Measurements from ENCODE around the gene SOCS7.

The SOCS7 gene, protein sequence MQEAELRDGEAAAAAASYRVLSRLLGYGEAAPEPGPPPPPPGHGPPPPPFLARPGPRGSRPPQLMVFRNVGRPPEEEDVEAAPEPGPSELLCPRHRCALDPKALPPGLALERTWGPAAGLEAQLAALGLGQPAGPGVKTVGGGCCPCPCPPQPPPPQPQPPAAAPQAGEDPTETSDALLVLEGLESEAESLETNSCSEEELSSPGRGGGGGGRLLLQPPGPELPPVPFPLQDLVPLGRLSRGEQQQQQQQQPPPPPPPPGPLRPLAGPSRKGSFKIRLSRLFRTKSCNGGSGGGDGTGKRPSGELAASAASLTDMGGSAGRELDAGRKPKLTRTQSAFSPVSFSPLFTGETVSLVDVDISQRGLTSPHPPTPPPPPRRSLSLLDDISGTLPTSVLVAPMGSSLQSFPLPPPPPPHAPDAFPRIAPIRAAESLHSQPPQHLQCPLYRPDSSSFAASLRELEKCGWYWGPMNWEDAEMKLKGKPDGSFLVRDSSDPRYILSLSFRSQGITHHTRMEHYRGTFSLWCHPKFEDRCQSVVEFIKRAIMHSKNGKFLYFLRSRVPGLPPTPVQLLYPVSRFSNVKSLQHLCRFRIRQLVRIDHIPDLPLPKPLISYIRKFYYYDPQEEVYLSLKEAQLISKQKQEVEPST

DNA sequence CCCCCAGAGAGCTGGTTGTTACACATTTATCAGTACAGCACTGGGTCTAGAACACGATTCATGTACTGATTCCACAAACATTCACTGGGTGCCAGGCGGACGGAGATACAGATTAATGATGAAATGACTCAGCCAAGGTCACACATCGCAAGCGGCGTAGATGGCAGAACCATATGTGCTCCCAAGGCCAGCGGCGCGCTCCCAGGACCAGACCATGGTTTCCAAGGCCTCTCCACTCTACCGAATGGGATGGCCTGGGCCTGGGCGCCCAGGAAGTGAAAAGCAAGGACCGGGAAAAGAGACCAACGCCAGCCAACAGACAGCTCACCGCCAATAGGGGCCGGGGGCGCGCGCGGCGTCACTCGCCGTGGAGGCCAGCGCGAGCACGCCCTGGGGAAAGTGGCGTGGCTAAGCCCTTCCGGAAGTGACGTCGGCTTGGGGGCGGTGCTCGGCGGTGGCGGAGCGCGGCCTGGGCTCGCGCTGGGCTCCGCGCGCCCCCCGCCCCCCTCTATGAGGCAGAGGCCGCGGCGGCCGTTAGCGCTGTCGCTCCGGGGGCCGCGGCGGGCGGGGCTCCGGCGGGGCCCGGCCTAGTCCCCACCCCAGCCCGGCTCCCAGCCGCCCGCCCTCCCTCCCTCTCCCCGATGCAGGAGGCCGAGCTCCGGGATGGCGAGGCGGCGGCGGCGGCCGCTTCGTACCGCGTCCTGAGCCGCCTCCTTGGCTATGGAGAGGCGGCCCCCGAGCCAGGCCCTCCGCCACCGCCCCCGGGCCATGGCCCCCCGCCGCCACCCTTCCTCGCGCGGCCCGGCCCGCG lies at the start of gene SOCS7:
TSS of gene SOCS7 (plus strand) at position 433 of the 811 bp plus-strand sequence. CDS start at position 642, 209 bp downstream.
- peak; percentile 88 to 89 for DNase-seq (ENCODE audit: low read depth in 1 of 2, low spot score in 1 of 2)

DNA sequence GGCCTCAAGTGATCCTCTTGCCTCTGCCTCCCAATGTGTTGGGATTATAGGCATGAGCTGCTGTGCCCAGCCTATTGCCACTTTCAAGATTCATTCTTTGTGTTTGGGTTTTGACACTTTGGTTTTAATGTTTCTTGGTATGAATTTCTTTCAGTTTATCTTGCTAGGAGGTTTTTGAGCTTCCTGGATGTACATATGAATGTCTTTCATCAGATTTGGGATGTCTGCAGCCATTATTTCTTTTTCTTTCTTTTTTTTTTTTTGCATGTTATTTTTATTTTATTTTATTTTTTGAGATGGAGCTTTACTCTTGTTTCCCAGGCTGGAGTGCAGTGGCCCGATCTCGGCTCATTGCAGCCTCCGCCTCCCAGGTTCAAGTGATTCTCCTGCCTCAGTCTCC lies 36.1 kb upstream of the SOCS7 start:
- DNase-seq (ENCODE audit: low read depth in 1 of 2, low spot score in 1 of 2), result no peak

DNA sequence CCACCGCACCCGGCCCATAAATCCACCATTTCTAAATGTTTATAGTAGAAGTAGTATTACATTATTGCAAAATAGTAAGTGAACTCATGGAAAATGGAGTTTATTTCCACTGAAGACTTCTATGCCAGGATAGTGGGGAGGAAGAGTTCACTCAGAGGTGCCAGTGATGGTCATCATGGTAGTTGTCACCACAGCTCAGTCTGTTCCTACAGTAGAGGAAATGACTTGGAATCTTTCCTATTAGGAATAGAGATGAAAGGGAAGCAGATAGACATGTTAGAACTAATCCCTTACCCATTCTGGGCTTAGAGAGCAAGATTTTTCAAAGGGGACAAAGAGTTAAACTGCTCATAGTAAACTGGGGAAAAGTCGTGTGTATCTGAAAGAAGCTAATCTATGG lies 34.6 kb upstream of the SOCS7 start:
- DNase-seq (ENCODE audit: low read depth in 1 of 2, low spot score in 1 of 2), result no peak

GRCh38 chr17:38320482-38320881 lies 31.2 kb upstream of the SOCS7 start:
- no peak for DNase-seq (ENCODE audit: low read depth in 1 of 2, low spot score in 1 of 2)

DNA sequence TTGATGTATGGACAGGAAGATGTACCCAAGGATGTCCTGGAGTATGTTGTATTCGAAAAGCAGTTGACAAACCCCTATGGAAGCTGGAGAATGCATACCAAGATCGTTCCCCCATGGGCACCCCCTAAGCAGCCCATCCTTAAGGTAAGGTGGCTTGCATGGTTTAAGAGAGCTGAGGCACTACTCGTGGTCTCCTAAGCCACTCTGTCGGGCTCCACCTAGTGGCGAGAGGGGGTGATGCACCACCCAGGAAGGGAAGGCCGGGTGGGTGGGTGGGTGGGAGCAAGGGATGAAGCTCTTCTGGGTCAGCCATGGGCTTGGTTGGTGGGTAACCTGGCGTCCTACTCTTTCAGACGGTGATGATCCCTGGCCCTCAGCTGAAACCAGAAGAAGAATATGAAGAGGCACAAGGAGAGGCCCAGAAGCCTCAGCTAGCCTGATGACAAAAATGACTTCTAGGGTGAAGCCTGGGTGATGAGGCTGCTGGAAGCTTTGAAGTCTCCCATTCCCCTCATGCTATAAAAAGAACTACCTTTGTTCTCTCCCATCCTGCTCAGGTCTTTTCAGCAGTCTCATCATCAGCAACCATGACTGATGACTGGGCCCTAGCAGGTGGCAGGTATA lies 29.4 kb upstream of the SOCS7 start:
- peak; percentile 48 to 57 for DNase-seq (ENCODE audit: low read depth in 1 of 2, low spot score in 1 of 2)

DNA sequence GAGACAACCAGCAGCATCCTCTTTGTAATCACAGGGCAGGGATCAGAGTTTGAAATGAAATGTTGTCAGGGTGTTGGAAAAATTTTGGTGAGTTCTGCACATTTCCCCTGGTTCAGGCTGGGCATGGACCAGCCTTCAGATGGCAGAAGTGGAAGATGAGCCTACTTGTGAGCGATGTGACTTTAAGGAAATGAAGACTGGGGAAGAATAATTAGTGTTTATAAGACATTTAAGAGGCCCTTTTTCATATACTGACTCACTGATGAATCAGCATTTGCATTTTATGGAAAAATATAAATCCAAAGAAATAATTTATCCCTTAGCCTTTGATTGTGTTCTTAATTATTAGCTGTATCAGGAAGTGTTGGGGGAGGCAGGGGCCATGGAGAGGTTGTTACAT lies 28.7 kb upstream of the SOCS7 start:
- DNase-seq (ENCODE audit: low read depth in 1 of 2, low spot score in 1 of 2), result no peak

DNA sequence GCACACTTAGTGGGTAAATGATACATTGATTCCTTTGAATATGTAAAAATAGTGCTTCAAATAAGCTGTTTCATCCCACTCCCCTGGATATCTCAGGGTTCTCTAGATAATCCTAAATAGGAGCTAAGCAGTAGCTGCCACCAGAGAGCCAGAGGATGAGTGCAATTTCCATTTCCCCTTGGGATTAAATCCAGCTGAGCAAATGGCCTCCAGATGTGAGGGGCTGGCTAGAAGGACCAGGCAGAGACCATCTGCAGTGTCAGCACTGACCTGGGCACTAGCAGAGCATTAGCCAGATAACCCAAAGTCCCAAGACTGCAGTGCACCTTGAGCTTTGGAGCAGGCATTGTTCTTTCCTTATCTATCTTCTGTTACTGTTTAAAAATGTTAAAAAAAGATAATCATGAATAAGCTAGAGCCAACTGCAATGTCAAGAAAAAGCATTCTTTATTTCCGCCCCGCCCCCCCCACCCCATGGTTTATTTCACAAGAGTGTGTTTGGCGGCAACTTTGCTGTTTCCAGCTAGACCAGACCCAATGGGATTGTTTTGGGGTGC lies 27.4 kb upstream of the SOCS7 start:
- no peak for DNase-seq (ENCODE audit: low read depth in 1 of 2, low spot score in 1 of 2)

DNA sequence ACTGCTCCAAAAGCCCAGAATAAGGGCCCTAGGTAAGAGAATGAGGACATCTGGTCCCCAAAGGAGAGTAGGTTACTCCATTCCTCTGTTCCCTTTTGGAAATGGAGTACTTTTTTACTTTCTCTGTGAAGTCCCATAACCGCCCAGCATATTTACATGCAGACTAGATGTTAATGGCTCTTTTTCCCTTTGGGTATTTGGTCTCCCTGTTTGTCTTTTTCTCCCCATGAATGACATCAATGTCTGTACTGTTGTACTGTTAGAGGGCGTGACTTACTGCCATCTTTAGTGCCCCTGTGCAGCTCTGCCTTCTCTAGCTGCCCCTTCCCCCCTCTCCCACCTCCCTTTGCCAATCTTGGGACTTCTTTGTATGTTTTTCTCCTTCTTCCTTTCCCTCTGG lies 26.9 kb upstream of the SOCS7 start:
- DNase-seq (ENCODE audit: low read depth in 1 of 2, low spot score in 1 of 2), result no peak

DNA sequence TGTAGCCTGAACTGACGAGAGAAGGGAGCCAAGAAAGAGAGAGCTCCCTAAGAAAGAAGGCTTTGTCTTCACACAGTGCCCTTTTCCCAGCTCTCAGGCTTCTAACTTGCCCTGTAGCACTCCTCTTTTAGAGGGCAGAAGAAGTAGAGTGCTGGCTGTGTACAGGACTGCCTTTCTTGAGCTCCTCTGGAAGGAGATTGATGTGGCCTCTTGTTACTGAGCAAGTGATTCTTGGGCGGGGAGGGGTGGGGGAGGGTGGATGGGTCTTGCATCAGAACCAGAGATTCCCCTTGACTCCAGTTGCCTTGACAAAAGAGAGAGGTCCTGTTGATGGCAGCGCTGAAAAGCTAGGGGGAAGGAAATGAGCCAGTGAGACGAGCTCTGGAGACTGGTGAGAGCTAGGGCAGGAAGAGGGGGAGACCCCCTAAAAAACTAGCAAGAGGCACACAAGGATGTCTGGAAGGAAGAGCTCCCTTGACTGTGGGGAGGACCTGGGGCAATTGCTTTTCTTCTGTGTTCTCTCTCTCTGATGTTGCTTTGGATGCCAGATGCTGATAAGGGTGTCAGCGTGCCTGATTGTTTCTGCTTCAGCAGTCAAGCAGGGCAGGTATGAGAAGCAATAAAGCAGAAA lies 26.3 kb upstream of the SOCS7 start:
- DNase-seq (ENCODE audit: low read depth in 1 of 2, low spot score in 1 of 2), result no peak

DNA sequence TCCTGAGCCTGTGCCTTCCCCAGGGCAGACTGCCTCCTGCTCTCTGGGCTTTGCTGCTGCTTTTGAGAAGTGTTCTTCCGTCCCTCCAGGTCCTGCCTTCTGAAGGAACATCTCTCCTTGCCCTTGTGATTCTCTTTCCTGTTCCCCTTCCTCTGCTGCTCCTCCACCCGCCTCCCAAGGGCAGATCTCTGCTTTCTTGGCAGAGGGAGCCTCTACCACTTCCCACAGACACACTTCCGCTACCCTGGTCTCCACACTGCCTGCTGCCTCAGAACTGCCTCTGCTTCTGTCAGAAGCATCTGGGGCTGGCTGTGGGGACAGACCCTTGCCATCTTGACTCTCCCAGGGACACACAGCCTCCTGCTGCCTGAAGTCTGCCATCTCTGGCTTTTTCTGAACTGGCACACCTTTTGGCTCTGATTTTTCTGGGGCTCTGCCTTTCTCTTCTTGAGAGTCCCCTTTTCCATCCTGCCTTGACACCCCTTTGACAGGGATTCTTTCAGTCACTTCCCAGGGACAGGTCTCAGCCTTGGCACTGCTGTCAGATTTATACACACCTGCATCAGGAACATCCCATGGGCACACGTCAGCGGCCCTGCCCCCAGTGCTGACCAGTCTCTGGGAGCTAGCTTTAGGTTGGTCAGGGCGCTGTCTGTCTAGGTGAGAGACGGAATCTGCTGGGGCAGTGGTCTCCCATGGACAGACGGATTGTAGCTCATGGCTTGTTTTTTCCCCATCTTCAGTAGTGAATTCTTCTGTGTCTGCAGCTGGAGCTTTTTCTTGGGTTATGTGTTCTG lies 24.4 kb upstream of the SOCS7 start:
- DNase-seq (ENCODE audit: low read depth in 1 of 2, low spot score in 1 of 2), result no peak

GRCh38 chr17:38327936-38328335 lies 23.7 kb upstream of the SOCS7 start:
- no peak for DNase-seq (ENCODE audit: low read depth in 1 of 2, low spot score in 1 of 2)

- DNase-seq (ENCODE audit: low read depth in 1 of 2, low spot score in 1 of 2), result no peak
These were observed 23.0 kb upstream of the SOCS7 start for GRCh38 chr17:38328620-38329019.

DNA sequence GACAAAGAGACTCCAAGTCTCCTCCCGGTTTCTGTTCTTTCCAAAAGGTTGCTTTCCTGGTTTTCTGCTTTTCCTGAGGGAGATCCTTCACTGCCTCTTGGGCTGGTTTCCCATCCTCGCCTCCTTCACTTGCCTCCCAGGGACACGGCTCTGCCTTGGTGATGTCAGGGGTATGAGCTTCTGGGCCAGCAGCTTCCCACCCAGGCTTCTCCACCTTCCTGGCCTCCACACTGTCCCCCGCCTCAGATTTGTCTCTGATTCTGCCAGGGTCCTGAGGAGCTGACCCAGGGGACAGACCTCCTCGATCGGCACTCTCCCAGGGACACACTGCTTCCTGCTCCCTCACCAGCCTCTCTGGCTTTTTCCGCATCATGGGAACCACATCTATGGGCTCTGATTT lies 22.4 kb upstream of the SOCS7 start:
- no peak for DNase-seq (ENCODE audit: low read depth in 1 of 2, low spot score in 1 of 2)

DNA sequence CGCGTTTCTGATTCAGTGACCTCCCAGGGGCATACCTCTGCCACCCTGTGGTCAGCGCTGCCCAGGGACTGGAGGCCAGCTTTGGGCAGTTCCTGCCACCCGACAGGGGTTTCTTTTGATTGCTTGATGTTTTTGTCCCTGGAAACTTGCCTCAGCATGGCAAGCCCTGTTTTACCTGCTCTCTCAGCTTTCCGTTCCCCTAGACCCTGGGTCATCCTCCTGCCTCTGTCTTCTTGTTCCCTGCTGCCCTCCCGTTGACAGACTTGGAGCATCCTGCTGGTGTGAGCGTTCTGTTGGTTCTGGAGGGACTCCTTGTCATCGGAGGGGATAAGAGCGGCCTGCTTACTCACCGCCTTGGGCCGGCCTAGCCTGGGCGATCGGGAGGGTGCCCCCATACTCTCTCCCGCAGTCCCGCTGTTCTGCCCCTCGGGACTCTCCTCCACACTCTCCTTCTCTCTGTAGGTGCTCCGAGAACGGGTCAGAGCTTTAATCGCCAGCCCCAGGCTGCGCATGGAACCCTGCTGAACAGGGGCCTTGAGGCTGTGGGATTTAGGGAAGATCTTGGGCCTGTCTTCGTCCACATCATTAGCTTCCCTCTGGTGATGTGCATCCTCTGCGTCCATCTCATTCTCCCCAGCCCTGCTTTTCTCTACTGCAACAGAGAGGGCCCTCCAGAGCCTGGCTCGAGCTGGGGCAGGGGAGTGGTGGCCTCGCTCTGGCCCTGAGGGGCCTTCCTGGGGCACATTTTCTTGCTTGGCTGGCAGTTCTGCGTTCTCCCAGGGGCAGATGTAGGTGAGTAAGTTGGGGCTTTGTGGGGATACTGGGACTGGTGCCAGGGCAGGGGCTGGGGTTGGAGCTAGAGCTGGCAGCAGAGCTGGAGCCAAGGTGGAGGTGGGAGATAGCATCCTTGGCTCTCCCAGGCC lies 21.6 kb upstream of the SOCS7 start:
- no peak for DNase-seq (ENCODE audit: low read depth in 1 of 2, low spot score in 1 of 2)

DNA sequence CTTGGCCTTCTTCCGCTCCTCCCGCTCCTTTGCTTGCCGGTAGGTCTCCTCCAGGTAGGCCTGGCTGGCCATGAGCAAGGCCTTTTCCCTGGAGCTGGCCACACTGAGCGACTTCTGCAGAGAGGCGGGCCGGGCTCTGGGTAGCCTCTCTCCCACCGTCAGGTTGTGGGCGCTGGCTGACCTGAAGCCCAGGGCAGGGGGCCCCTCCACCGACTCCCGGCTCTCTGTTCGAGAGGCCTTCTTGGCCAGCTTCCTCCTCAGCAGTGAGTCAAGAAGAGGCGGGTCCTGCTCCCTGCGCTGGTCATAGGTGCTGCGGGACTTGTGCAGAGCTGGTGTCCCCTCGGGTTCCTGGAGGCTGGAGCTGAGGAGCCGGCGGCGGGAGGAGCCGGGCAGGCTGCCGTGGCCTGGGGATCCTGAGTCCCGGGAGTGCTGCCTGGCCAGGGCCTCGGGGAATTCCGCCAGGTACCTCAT lies 20.7 kb upstream of the SOCS7 start:
- no peak for DNase-seq (ENCODE audit: low read depth in 1 of 2, low spot score in 1 of 2)

DNA sequence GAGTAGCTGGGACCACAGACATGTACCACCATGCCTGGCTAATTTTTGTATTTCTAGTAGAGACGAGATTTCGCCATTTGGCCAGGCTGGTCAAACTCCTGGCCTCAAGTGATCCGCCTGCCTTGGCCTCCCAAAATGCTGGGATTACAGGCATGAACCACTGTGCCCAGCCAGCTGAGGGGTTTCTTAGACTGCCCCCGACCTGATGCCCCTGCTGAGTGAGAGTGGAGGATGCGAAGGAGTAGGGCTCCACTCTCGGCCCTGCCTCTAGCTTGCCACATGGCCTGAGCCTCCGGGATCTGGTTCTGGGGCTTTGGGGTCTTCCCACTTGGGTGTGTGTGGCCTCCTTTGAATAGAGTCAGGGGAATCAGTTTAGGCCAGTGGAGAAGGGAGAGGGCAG lies 18.9 kb upstream of the SOCS7 start:
- no peak for DNase-seq (ENCODE audit: low read depth in 1 of 2, low spot score in 1 of 2)

DNA sequence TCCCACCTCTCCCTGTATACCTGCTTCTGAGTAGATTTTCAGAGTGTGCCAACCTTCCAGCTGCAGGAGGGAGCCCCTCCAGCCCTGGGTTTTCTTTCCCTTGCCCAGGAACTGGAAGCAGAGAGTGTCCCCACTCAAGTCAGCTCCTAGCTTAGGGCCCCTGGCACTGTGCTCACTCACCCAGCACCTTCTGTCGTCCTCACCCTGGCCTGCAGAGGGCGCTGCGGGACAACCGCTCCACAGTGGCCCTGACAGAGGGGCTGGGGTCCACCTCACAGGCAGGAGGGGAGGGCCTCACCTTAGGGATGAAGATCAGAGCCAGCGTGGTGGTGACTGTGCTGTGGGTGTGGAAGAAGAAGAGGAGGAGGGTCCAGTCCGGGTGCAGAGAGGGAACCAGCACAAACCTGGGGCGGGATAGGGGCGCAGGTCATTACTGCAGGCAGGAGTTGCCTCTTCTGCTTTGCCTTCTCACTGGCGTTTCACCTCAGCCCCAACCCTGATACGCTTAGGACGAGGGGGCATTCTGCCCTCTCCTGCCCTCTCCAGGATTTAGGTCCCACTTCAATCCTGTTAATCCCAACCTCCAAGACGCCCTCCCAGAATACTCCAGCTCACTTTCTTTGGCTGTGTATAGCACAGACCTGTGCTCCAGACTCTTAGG lies 17.9 kb upstream of the SOCS7 start:
- DNase-seq (ENCODE audit: low read depth in 1 of 2, low spot score in 1 of 2), result peak in 1 of 2 donors; percentile 6
